ENCODE data around the gene UBQLN4.
A peak's percentile ranks its signal among the peaks of the same experiment; 100 is the strongest.

Gene UBQLN4

GRCh38 chr1:156074661-156075060 lies 21.1 kb upstream of the UBQLN4 start:
- Histone ChIP-seq H2BK120ac (ENCODE audit: low read depth, low read length) (no peak overlapping the region), H3K4me1 (ENCODE audit: control insufficient read depth, insufficient read depth, low read depth, low read length) (peaks cover 28% of the 10 kb centered on the region), H3K9ac (ENCODE audit: low read length) (no peak overlapping the region), H4K91ac (ENCODE audit: low read length) (no peak overlapping the region), H3K18ac (ENCODE audit: low read depth in 1 of 2, low read length in 2 of 2) (no peak overlapping the region), H4K8ac (ENCODE audit: low read length) (no peak overlapping the region), H3K23ac (ENCODE audit: low read length in 2 of 2) (no peak overlapping the region), H3K79me1 (replicated peaks; ENCODE audit: low read length, poor library complexity, severe bottlenecking) (peaks cover 37% of the 10 kb centered on the region), H3K27me3 (ENCODE audit: control insufficient read depth in 1 of 2, insufficient read depth in 1 of 2, low read length in 2 of 2) (peaks cover 0 to 10% of the 10 kb centered on the region in 2 experiments), H2AK5ac (ENCODE audit: low read length, severe bottlenecking) (no peak overlapping the region), H3K36me3 (ENCODE audit: control insufficient read depth in 1 of 2, insufficient read depth in 2 of 2, low read depth in 1 of 2, low read length in 2 of 2) (peaks cover 0 to 54% of the 10 kb centered on the region in 2 experiments), H2BK5ac (ENCODE audit: low read depth, low read length, poor library complexity, severe bottlenecking) (no peak overlapping the region), H2AFZ (ENCODE audit: low read depth, low read length) (no peak overlapping the region), H2BK12ac (ENCODE audit: low read length in 2 of 2) (no peak overlapping the region), H3K4me2 (ENCODE audit: low read length, poor library complexity, severe bottlenecking) (no peak overlapping the region), H3K9me3 (ENCODE audit: control insufficient read depth, low read length) (no peaks in the 10 kb centered on the region), H3K27ac (ENCODE audit: low read length, poor library complexity, severe bottlenecking) (no peak overlapping the region), H2BK15ac (ENCODE audit: low read depth, poor library complexity, severe bottlenecking) (no peak overlapping the region), H3K4ac (ENCODE audit: low read depth in 1 of 2, low read length in 2 of 2) (no peak overlapping the region), H3K14ac (ENCODE audit: low read length in 2 of 2) (no peak overlapping the region), H3K4me3 (ENCODE audit: insufficient read depth in 1 of 2, low read depth in 1 of 2, low read length in 2 of 2) (no peak overlapping the region)
- WGBS: 100% methylated on average over 2 of the region's 8 CpGs
- DNase-seq: no peak

GRCh38 chr1:156073740-156074139 lies 20.1 kb upstream of the UBQLN4 start:
- Histone ChIP-seq H3K14ac (ENCODE audit: low read length in 2 of 2) (no peak overlapping the region), H3K4ac (ENCODE audit: low read depth in 1 of 2, low read length in 2 of 2) (no peak overlapping the region), H2BK12ac (ENCODE audit: low read length in 2 of 2) (no peak overlapping the region), H3K4me3 (ENCODE audit: insufficient read depth in 1 of 2, low read depth in 1 of 2, low read length in 2 of 2) (no peak overlapping the region), H3K9ac (ENCODE audit: low read length) (no peak overlapping the region), H3K36me3 (ENCODE audit: control insufficient read depth in 1 of 2, insufficient read depth in 2 of 2, low read depth in 1 of 2, low read length in 2 of 2) (peaks cover 0 to 54% of the 10 kb centered on the region in 2 experiments), H3K23ac (ENCODE audit: low read length in 2 of 2) (no peak overlapping the region), H2AK5ac (ENCODE audit: low read length, severe bottlenecking) (no peak overlapping the region), H3K4me2 (ENCODE audit: low read length, poor library complexity, severe bottlenecking) (no peak overlapping the region), H4K91ac (ENCODE audit: low read length) (no peak overlapping the region), H3K27me3 (ENCODE audit: control insufficient read depth in 1 of 2, insufficient read depth in 1 of 2, low read length in 2 of 2) (peaks cover 0 to 10% of the 10 kb centered on the region in 2 experiments), H3K9me3 (ENCODE audit: control insufficient read depth, low read length) (no peaks in the 10 kb centered on the region), H3K79me1 (replicated peaks; ENCODE audit: low read length, poor library complexity, severe bottlenecking) (peaks cover 35% of the 10 kb centered on the region), H4K8ac (ENCODE audit: low read length) (no peak overlapping the region), H2BK120ac (ENCODE audit: low read depth, low read length) (no peak overlapping the region), H2BK15ac (ENCODE audit: low read depth, poor library complexity, severe bottlenecking) (no peak overlapping the region), H3K18ac (ENCODE audit: low read depth in 1 of 2, low read length in 2 of 2) (no peak overlapping the region), H3K27ac (ENCODE audit: low read length, poor library complexity, severe bottlenecking) (no peak overlapping the region), H2AFZ (ENCODE audit: low read depth, low read length) (no peak overlapping the region), H2BK5ac (ENCODE audit: low read depth, low read length, poor library complexity, severe bottlenecking) (no peak overlapping the region), H3K4me1 (ENCODE audit: control insufficient read depth, insufficient read depth, low read depth, low read length) (peaks cover 25% of the 10 kb centered on the region)
- no CpG with 5 or more reads among the region's 5 CpGs for WGBS
- DNase-seq: no peak

GRCh38 chr1:156073110-156073687 lies 19.6 kb upstream of the UBQLN4 start:
- no peak overlapping the region for H2BK5ac ChIP-seq (ENCODE audit: low read depth, low read length, poor library complexity, severe bottlenecking)
- H2BK120ac ChIP-seq (ENCODE audit: low read depth, low read length): no peak overlapping the region
- H3K27me3 ChIP-seq (ENCODE audit: control insufficient read depth in 1 of 2, insufficient read depth in 1 of 2, low read length in 2 of 2): peaks cover 0 to 10% of the 10 kb centered on the region in 2 experiments
- no peak overlapping the region for H4K8ac ChIP-seq (ENCODE audit: low read length)
- H3K23ac ChIP-seq (ENCODE audit: low read length in 2 of 2): no peak overlapping the region
- no peak for DNase-seq
- peaks cover 23% of the 10 kb centered on the region for H3K4me1 ChIP-seq (ENCODE audit: control insufficient read depth, insufficient read depth, low read depth, low read length)
- H3K9me3 ChIP-seq (ENCODE audit: control insufficient read depth, low read length): no peaks in the 10 kb centered on the region
- peak overlapping the region in 1 of 2 experiments; percentile 10 for H3K4ac ChIP-seq (ENCODE audit: low read depth in 1 of 2, low read length in 2 of 2)
- H3K4me3 ChIP-seq (ENCODE audit: insufficient read depth in 1 of 2, low read depth in 1 of 2, low read length in 2 of 2): no peak overlapping the region
- H3K18ac ChIP-seq (ENCODE audit: low read depth in 1 of 2, low read length in 2 of 2): no peak overlapping the region
- H2AFZ ChIP-seq (ENCODE audit: low read depth, low read length): no peak overlapping the region
- no peak overlapping the region for H2BK15ac ChIP-seq (ENCODE audit: low read depth, poor library complexity, severe bottlenecking)
- H2AK5ac ChIP-seq (ENCODE audit: low read length, severe bottlenecking): no peak overlapping the region
- no peak overlapping the region for H2BK12ac ChIP-seq (ENCODE audit: low read length in 2 of 2)
- no peak overlapping the region for H4K91ac ChIP-seq (ENCODE audit: low read length)
- peaks cover 0 to 54% of the 10 kb centered on the region in 2 experiments for H3K36me3 ChIP-seq (ENCODE audit: control insufficient read depth in 1 of 2, insufficient read depth in 2 of 2, low read depth in 1 of 2, low read length in 2 of 2)
- no peak overlapping the region for H3K27ac ChIP-seq (ENCODE audit: low read length, poor library complexity, severe bottlenecking)
- 0% methylated on average over 1 of the region's 1 CpG for WGBS
- H3K4me2 ChIP-seq (ENCODE audit: low read length, poor library complexity, severe bottlenecking): no peak overlapping the region
- H3K14ac ChIP-seq (ENCODE audit: low read length in 2 of 2): no peak overlapping the region
- peaks cover 34% of the 10 kb centered on the region for H3K79me1 ChIP-seq (replicated peaks; ENCODE audit: low read length, poor library complexity, severe bottlenecking)
- no peak overlapping the region for H3K9ac ChIP-seq (ENCODE audit: low read length)

- Histone ChIP-seq H2BK120ac (ENCODE audit: low read depth, low read length) (no peak overlapping the region), H3K18ac (ENCODE audit: low read depth in 1 of 2, low read length in 2 of 2) (no peak overlapping the region), H3K14ac (ENCODE audit: low read length in 2 of 2) (no peak overlapping the region), H4K8ac (ENCODE audit: low read length) (no peak overlapping the region), H3K23ac (ENCODE audit: low read length in 2 of 2) (no peak overlapping the region), H3K4ac (ENCODE audit: low read depth in 1 of 2, low read length in 2 of 2) (no peak overlapping the region), H3K27me3 (ENCODE audit: control insufficient read depth in 1 of 2, insufficient read depth in 1 of 2, low read length in 2 of 2) (peaks cover 0 to 10% of the 10 kb centered on the region in 2 experiments), H3K36me3 (ENCODE audit: control insufficient read depth in 1 of 2, insufficient read depth in 2 of 2, low read depth in 1 of 2, low read length in 2 of 2) (peaks cover 0 to 50% of the 10 kb centered on the region in 2 experiments), H2BK12ac (ENCODE audit: low read length in 2 of 2) (peak overlapping the region in 1 of 2 experiments; percentile 16), H3K27ac (ENCODE audit: low read length, poor library complexity, severe bottlenecking) (no peak overlapping the region), H3K9ac (ENCODE audit: low read length) (no peak overlapping the region), H2BK5ac (ENCODE audit: low read depth, low read length, poor library complexity, severe bottlenecking) (no peak overlapping the region), H3K4me1 (ENCODE audit: control insufficient read depth, insufficient read depth, low read depth, low read length) (peaks cover 17% of the 10 kb centered on the region), H2BK15ac (ENCODE audit: low read depth, poor library complexity, severe bottlenecking) (no peak overlapping the region), H3K4me3 (ENCODE audit: insufficient read depth in 1 of 2, low read depth in 1 of 2, low read length in 2 of 2) (no peak overlapping the region), H3K4me2 (ENCODE audit: low read length, poor library complexity, severe bottlenecking) (no peak overlapping the region), H2AK5ac (ENCODE audit: low read length, severe bottlenecking) (no peak overlapping the region), H3K79me1 (replicated peaks; ENCODE audit: low read length, poor library complexity, severe bottlenecking) (peaks cover 32% of the 10 kb centered on the region), H4K91ac (ENCODE audit: low read length) (no peak overlapping the region), H3K9me3 (ENCODE audit: control insufficient read depth, low read length) (no peaks in the 10 kb centered on the region), H2AFZ (ENCODE audit: low read depth, low read length) (no peak overlapping the region)
- 81% methylated on average over 5 of the region's 6 CpGs for WGBS
- DNase-seq: no peak
Measured at GRCh38 chr1:156072251-156072650, 18.7 kb upstream of the UBQLN4 start.

Data from mesenchymal stem cell (in vitro differentiated cells and primary cell).